GM12878 (cell line): ENCODE measurements around the gene CCDC12. TPM values are rescaled to one million over a fixed set of nuclear protein-coding genes. Genes with fewer than 3 reads are reported as not detected.

Experiments
- ATAC-seq: fragments of 200-7000 bp; cut with Tn5 transposase; 3 replicates; pipeline ENCODE4 v1.9.1; 2020; ENCODE audit warnings: mild to moderate bottlenecking, moderate library complexity
- BruUV-seq: library from RNA; stranded (reverse); fragments of 400-500 nt; replicated peaks from 2 replicates; lab custom pipeline; 2021; lab: Mats Ljungman, UMichigan
- CTCF ChIA-PET: fragments of 300-600 bp; sonication (Branson Sonifier 250); formaldehyde crosslinking; extraction: SDS; loops from one replicate; lab custom pipeline; 2021; ENCODE audit warnings: inconsistent platforms; lab: Yijun Ruan, JAX
- POLR2A ChIA-PET: fragments of 350-600 bp; formaldehyde crosslinking; extraction: SDS; loops from one replicate; lab custom pipeline; 2021; ENCODE audit warnings: inconsistent platforms; lab: Charles Lee
- RAD21 ChIA-PET: fragments of 300-600 bp; sonication (Branson Sonifier 250); formaldehyde crosslinking; loops from one replicate; lab custom pipeline; 2023; ENCODE audit warnings: antibody characterized with exemption; ENCODE audit not compliant: unreplicated experiment; lab: Charles Lee
- SMC1A ChIA-PET: fragments of 300-600 bp; sonication (Branson Sonifier 250); formaldehyde crosslinking; loops from one replicate; lab custom pipeline; 2023; ENCODE audit not compliant: unreplicated experiment, uncharacterized antibody; lab: Charles Lee
- DNase-seq: peaks from one replicate; pipeline ENCODE4 v3.0.0-alpha.2; 2011; ENCODE audit warnings: low read depth, low spot score
- FAIRE-seq: peaks from 3 replicates; lab custom pipeline; 2011; peaks lifted over from hg19 to GRCh38; lab: Jason Lieb, UNC
- H2AFZ ChIP-seq: 2 replicates; pipeline ENCODE4 v1.6.0; 2011; ENCODE audit warnings: low read depth, low read length, control low read depth; ENCODE audit not compliant: control insufficient read depth
- H3K27ac ChIP-seq: 2 replicates; pipeline ENCODE4 v1.5.1; 2011; ENCODE audit warnings: control low read depth; ENCODE audit not compliant: control insufficient read depth, insufficient read depth
- H3K27me3 ChIP-seq, 2 experiments: replicated peaks in 1 of 2; 2 replicates each; pipeline versions ENCODE4 v1.6.0 to v1.6.1; 2011; ENCODE audit warnings: low read length in 1 of 2; ENCODE audit not compliant: control insufficient read depth in 2 of 2, insufficient read depth in 2 of 2
- H3K36me3 ChIP-seq, 2 experiments: 2 replicates each; pipeline ENCODE4 v1.5.1; 2011; ENCODE audit warnings: low read length in 1 of 2; ENCODE audit not compliant: control insufficient read depth in 2 of 2, insufficient read depth in 2 of 2
- H3K4me1 ChIP-seq: 2 replicates; pipeline ENCODE4 v1.6.1; 2011; ENCODE audit warnings: mild to moderate bottlenecking, low read length, moderate library complexity, mixed read lengths; ENCODE audit not compliant: control insufficient read depth, insufficient read depth
- H3K4me2 ChIP-seq: 2 replicates; pipeline ENCODE4 v1.6.0; 2011; ENCODE audit warnings: control low read depth; ENCODE audit not compliant: control insufficient read depth, insufficient read depth
- H3K4me3 ChIP-seq: fragments of 200-600 bp; sonication (generic); 2 replicates; pipeline ENCODE4 v1.5.1; 2016
- H3K79me2 ChIP-seq: 2 replicates; pipeline ENCODE4 v1.6.0; 2011; ENCODE audit warnings: low read length; ENCODE audit not compliant: control insufficient read depth, insufficient read depth
- H3K9ac ChIP-seq: 2 replicates; pipeline ENCODE4 v1.8.0; 2011; ENCODE audit warnings: low read length, control low read depth, mixed read lengths; ENCODE audit not compliant: control insufficient read depth, insufficient read depth
- H3K9me3 ChIP-seq: replicated peaks from 3 replicates; pipeline ENCODE4 v1.5.1; 2011; ENCODE audit warnings: mild to moderate bottlenecking, low read length; ENCODE audit not compliant: control insufficient read depth, insufficient read depth
- H4K20me1 ChIP-seq: 2 replicates; pipeline ENCODE4 v1.6.0; 2011; ENCODE audit not compliant: control insufficient read depth, insufficient read depth
- BCL3 ChIP-seq: IDR thresholded peaks from 2 replicates; pipeline ENCODE4 v1.6.1; 2011; ENCODE audit warnings: borderline replicate concordance, low read depth, mild to moderate bottlenecking, moderate library complexity, low read length; ENCODE audit not compliant: insufficient read depth, poor library complexity, severe bottlenecking
- CBX5 ChIP-seq: sonication (generic); IDR thresholded peaks from 2 replicates; pipeline ENCODE4 v1.6.1; 2016; ENCODE audit warnings: low read depth, moderate library complexity, mild to moderate bottlenecking, inconsistent platforms
- FOS ChIP-seq: IDR thresholded peaks from 3 replicates; pipeline ENCODE4 v1.6.1; 2011; ENCODE audit warnings: borderline replicate concordance; ENCODE audit not compliant: insufficient read length; ENCODE audit errors: extremely low read depth
- HDAC2 ChIP-seq: fragments of 200-600 bp; sonication (generic); IDR thresholded peaks from 2 replicates; pipeline ENCODE4 v1.6.1; 2017
- HDGF ChIP-seq: fragments of 450-650 bp; IDR thresholded peaks from 2 replicates; pipeline ENCODE4 v1.6.1; 2016; ENCODE audit warnings: antibody characterized with exemption
- MAX ChIP-seq: IDR thresholded peaks from 2 replicates; pipeline ENCODE4 v1.6.1; 2012; ENCODE audit warnings: low read depth, low read length, improper control_type of control experiment
- POLR2AphosphoS5 ChIP-seq: IDR thresholded peaks from 2 replicates; pipeline ENCODE4 v1.6.1; 2011; ENCODE audit warnings: mild to moderate bottlenecking, low read length, inconsistent platforms
- RAD51 ChIP-seq: fragments of 450-650 bp; IDR thresholded peaks from 2 replicates; pipeline ENCODE4 v1.6.1; 2016; ENCODE audit warnings: moderate library complexity, mild to moderate bottlenecking, inconsistent platforms
- ZNF24 ChIP-seq: fragments of 450-650 bp; IDR thresholded peaks from 2 replicates; pipeline ENCODE4 v1.6.1; 2017; ENCODE audit warnings: antibody characterized with exemption, mild to moderate bottlenecking
- ZNF274 ChIP-seq: IDR thresholded peaks from one replicate; pipeline ENCODE4 v1.8.0; 2011; ENCODE audit not compliant: insufficient read length, insufficient read depth
- WGBS: methylation state at CpG from one replicate; pipeline ENCODE4 v1.1.6; 2016; ENCODE audit warnings: low lambda C conversion rate; ENCODE audit not compliant: insufficient replicate concordance, insufficient coverage; ENCODE audit errors: missing lambda C conversion rate; 5-methylcytosine and 5-hydroxymethylcytosine counted together
- in situ Hi-C: fragments of 300-500 bp; cut with MboI; formaldehyde crosslinking; loops from 9 replicates; pipeline ENCODE4 v1.14.3; 2018; ENCODE audit warnings: mixed read lengths
- intact Hi-C: fragments of 100-400 bp; cut with micrococcal nuclease; formaldehyde crosslinking; loops from one replicate; pipeline ENCODE4 v1.14.2; 2022; ENCODE audit not compliant: unreplicated experiment
- polyA plus RNA-seq, 11 experiments: library from polyadenylated mRNA; depleted of rRNA in 4 of 11; unstranded in 6 of 11; stranded (reverse) in 5 of 11; fragments of >200 nt; fragmentation: Nextera tagmentation in 4 of 11; fragmentation: Illumina TruSeq in 1 of 11; extraction: Ambion mirVana in 4 of 11; extraction: Trizol in 1 of 11; gene quantifications; 1 replicate in 1 of 11; 2 replicates in 10 of 11; pipeline versions ENCODE4 v1.2.1 to v1.2.3, GENCODE V29; 2011 to 2016; ENCODE audit warnings: inconsistent platforms in 2 of 11, missing spikeins in 2 of 11, low read depth in 1 of 11
- total RNA-seq, 4 experiments: library from RNA; depleted of rRNA in 3 of 4; stranded (reverse); fragments of >200 nt in 3 of 4; fragmentation: Illumina TruSeq in 1 of 4; extraction: Trizol in 1 of 4; gene quantifications; 2 replicates each; pipeline versions ENCODE4 v1.2.1 to v1.2.3, GENCODE V29; 2013 to 2021
- TF ChIP-seq, protein P1 (sequence below): IDR thresholded peaks from 2 replicates; pipeline ENCODE4 v1.6.1; 2011; ENCODE audit warnings: low read depth, mild to moderate bottlenecking, low read length, moderate library complexity, borderline replicate concordance; ENCODE audit errors: extremely low read depth

Gene CCDC12
- total and polyA plus RNA-seq, 10 of the 15 experiments (the other 5 are each of a cell fraction or from before 2014, with no cell fraction given): 9.2 to 91.4 (median 61.3) TPM

DNA sequence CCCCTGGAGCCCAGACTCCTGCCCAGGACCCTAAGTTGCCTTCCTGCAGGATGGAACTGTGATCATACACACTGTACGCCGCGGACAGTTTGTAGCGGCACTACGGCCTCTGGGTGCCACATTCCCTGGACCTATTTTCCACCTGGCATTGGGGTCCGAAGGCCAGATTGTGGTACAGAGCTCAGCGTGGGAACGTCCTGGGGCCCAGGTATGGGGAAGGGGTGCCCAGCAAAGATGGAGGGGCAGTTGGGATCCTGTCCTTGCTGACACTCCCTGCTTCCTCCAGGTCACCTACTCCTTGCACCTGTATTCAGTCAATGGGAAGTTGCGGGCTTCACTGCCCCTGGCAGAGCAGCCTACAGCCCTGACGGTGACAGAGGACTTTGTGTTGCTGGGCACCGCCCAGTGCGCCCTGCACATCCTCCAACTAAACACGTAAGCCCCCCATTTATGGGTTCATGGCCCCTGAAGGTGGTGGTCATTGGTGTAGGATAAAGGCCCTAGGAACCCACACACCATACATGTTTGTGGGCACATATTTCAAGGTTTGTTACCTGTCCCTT lies 31.8 kb upstream of the CCDC12 start:
- H3K4me2 ChIP-seq: no peak overlapping the region
- H3K79me2 ChIP-seq: no peaks in the 10 kb centered on the region
- H3K9me3 ChIP-seq: no peaks in the 10 kb centered on the region
- H3K9ac ChIP-seq: no peak overlapping the region
- SMC1A ChIA-PET: interaction anchor here (0.9 kb wide), 1 partner anchor 74 kb away, joined by 3 read pairs; no protein-coding TSS in a partner anchor
- no peak overlapping the region for H3K4me3 ChIP-seq
- peaks cover 10 to 32% of the 10 kb centered on the region in 2 experiments; a peak in 3 of 4 replicates for H3K36me3 ChIP-seq
- POLR2A ChIA-PET: interaction anchor here (1.2 kb wide), 1 partner anchor 82 kb away, joined by 3 read pairs; no protein-coding TSS in a partner anchor
- ATAC-seq (no peak), FAIRE-seq (no peak), DNase-seq (no peak)
- RAD21 ChIA-PET: no interaction called here
- CTCF ChIA-PET: no interaction called here
- no peaks in the 10 kb centered on the region for H4K20me1 ChIP-seq
- H3K27ac ChIP-seq: no peak overlapping the region
- in situ Hi-C loops (no loop called here), intact Hi-C loops (loop anchor here (2.0 kb wide), 1 partner anchor 212 kb away; no protein-coding TSS in a partner anchor)
- BruUV-seq: no TSS peak
- peaks cover 5% of the 10 kb centered on the region; the same call in 1 of the 2 replicates for H3K4me1 ChIP-seq
- no peaks in the 10 kb centered on the region for H3K27me3 ChIP-seq
- WGBS: 96% methylated on average over 13 of the region's 13 CpGs
- TF ChIP-seq RAD51 (no peak), FOS (no peak), MAX (no peak), HDAC2 (no peak), CBX5 (no peak), POLR2AphosphoS5 (peak; percentile 20; the same call in 1 of the 2 replicates), ZNF274 (no peak), ZNF24 (no peak), BCL3 (peak; percentile 4), HDGF (no peak)
- TF ChIP-seq, protein P1, sequence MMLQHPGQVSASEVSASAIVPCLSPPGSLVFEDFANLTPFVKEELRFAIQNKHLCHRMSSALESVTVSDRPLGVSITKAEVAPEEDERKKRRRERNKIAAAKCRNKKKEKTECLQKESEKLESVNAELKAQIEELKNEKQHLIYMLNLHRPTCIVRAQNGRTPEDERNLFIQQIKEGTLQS: no peak
- H2AFZ ChIP-seq: no peak overlapping the region
